ENCODE results near the gene CFAP54. TPM values are rescaled to one million over a fixed set of nuclear protein-coding genes. Genes with fewer than 3 reads are reported as not detected.
A peak's percentile ranks its signal among the peaks of the same experiment; 100 is the strongest.

The CFAP54 gene
- polyA plus RNA-seq, 1 of the 3 experiments (the other 2 are of a cell fraction): 0.87 TPM

DNA sequence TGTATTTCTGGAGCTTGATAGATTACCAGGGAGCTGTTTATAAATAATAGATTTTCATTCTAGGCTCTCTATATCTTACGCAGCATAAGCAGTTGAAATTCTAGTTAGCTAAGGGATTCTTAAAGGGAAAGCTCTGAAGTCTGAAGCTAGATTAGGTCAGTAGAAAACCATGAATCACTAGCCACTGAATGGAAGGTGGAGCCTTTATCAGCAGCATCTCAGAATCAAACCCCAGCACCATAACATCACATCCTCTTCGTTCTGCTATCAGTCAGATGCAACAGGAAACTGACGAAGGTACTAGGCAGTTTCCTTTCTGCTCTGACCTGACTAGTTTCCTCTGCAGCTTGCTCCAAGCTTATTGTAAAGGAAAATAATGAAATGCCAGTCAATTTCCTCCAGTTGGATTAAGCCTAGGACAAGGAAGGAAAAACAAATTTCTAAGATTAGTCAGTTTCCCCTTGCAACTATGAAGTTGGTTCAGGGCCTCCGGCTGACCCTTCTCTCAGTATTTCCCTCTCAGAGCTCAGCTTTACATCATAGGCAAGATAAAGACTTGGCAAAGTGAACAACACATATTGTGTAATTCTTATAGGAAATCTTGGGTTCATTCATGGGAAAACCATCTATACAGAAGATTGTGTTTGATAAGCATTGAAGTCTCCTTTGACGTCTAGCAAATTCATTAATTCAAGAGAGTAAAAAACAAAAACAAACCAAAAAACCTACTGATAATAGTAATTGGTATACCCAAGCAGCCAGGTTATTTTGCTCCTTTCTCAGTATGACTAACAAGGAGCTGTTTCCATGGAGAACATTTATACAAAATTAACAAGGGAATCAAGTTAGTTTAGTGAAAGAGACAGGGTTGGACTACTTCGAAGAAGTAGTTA lies 43.4 kb upstream of the CFAP54 start:
- Histone ChIP-seq H3K4me3 (ENCODE audit: low read depth in 2 of 2, low read length in 1 of 2) (peak overlapping the region in 1 of 2 experiments; percentile 15; a peak in 1 of 4 replicates), H3K9ac (peak overlapping the region; percentile 69), H3K9me3 (no peaks in the 10 kb centered on the region), H3K4me1 (ENCODE audit: control insufficient read depth in 1 of 2, insufficient read depth in 2 of 2, low read depth in 1 of 2, low read length in 1 of 2) (peaks cover 0 to 21% of the 10 kb centered on the region in 2 experiments; a peak in 3 of 4 replicates), H3K36me3 (replicated peaks in 1 of 2; ENCODE audit: control insufficient read depth in 1 of 2, insufficient read depth in 2 of 2, low read length in 1 of 2) (no peaks in the 10 kb centered on the region), H4K20me1 (ENCODE audit: insufficient read depth) (no peaks in the 10 kb centered on the region), H3K4me2 (peak overlapping the region; percentile 46), H3K79me2 (ENCODE audit: insufficient read depth) (no peaks in the 10 kb centered on the region), H2AFZ (ENCODE audit: low read depth) (peak overlapping the region; percentile 41; the same call in 1 of the 2 replicates), H3K27me3 (ENCODE audit: insufficient read depth) (no peaks in the 10 kb centered on the region), H3K9me2 (no peaks in the 10 kb centered on the region), H3F3A (replicated peaks; ENCODE audit: insufficient read depth) (peaks cover 36% of the 10 kb centered on the region), H3K27ac (ENCODE audit: low read depth in 2 of 2, low read length in 1 of 2) (peak overlapping the region; percentile 58 to 98; a peak in 3 of 4 replicates)
- no peak for DNase-seq
- WGBS (ENCODE audit: low lambda C conversion rate): 23% methylated on average over 6 of the region's 6 CpGs
- ChIA-PET CTCF (interaction anchor here (0.6 to 1.9 kb wide), 3 partner anchors 16 to 1417 kb away, joined by 3 to 7 read pairs (median 3); partner anchors contain the start of gene CFAP54), POLR2A (no interaction called here)
- TF ChIP-seq YY1 (IDR thresholded peaks at IDR 0.05; ENCODE audit: low read depth) (no peak), GABPA (IDR thresholded peaks at IDR 0.05; ENCODE audit: low read depth) (peak; percentile 69), NFIC (IDR thresholded peaks at IDR 0.05; ENCODE audit: borderline replicate concordance) (peak; percentile 37; the same call in 1 of the 2 replicates), MXI1 (IDR thresholded peaks at IDR 0.05; ENCODE audit: low read depth, low read length) (no peak), FOSL2 (IDR thresholded peaks at IDR 0.05; ENCODE audit: borderline replicate concordance, low read depth) (peak; percentile 55), JUND (IDR thresholded peaks at IDR 0.05) (peak; percentile 71), NRF1 (IDR thresholded peaks at IDR 0.05; ENCODE audit: low read depth, low read length) (no peak), MEF2A (IDR thresholded peaks at IDR 0.05; ENCODE audit: borderline replicate concordance, low read depth) (peak; percentile 24; the same call in 1 of the 2 replicates), TAF1 (IDR thresholded peaks at IDR 0.05; ENCODE audit: borderline replicate concordance, low read depth, low read length) (peak; percentile 51; the same call in 1 of the 2 replicates), RFX5 (IDR thresholded peaks at IDR 0.05; ENCODE audit: low read length) (no peak), EZH2phosphoT487 (IDR thresholded peaks at IDR 0.05; ENCODE audit: borderline replicate concordance, low read depth) (no peak), RCOR1 (IDR thresholded peaks at IDR 0.05; ENCODE audit: low read length) (no peak), GATA2 (CRISPR knock-in tag; IDR thresholded peaks at IDR 0.05) (no peak), RXRA (IDR thresholded peaks at IDR 0.05; ENCODE audit: borderline replicate concordance, low read depth) (no peak; the same call in 1 of the 2 replicates), POLR2AphosphoS5 (IDR thresholded peaks at IDR 0.05; ENCODE audit: low read depth, low read length) (peak; percentile 91), FOXM1 (IDR thresholded peaks at IDR 0.05; ENCODE audit: low read depth) (0 out of 2 replicates have a peak, but pooled peaks have one; percentile 75), RAD21 (IDR thresholded peaks at IDR 0.05; ENCODE audit: low read length) (no peak), SMC3 (IDR thresholded peaks at IDR 0.05; ENCODE audit: low read depth, low read length) (no peak)
- TF ChIP-seq, protein P1, sequence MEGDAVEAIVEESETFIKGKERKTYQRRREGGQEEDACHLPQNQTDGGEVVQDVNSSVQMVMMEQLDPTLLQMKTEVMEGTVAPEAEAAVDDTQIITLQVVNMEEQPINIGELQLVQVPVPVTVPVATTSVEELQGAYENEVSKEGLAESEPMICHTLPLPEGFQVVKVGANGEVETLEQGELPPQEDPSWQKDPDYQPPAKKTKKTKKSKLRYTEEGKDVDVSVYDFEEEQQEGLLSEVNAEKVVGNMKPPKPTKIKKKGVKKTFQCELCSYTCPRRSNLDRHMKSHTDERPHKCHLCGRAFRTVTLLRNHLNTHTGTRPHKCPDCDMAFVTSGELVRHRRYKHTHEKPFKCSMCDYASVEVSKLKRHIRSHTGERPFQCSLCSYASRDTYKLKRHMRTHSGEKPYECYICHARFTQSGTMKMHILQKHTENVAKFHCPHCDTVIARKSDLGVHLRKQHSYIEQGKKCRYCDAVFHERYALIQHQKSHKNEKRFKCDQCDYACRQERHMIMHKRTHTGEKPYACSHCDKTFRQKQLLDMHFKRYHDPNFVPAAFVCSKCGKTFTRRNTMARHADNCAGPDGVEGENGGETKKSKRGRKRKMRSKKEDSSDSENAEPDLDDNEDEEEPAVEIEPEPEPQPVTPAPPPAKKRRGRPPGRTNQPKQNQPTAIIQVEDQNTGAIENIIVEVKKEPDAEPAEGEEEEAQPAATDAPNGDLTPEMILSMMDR (IDR thresholded peaks at IDR 0.05): no peak
- TF ChIP-seq, protein P2, sequence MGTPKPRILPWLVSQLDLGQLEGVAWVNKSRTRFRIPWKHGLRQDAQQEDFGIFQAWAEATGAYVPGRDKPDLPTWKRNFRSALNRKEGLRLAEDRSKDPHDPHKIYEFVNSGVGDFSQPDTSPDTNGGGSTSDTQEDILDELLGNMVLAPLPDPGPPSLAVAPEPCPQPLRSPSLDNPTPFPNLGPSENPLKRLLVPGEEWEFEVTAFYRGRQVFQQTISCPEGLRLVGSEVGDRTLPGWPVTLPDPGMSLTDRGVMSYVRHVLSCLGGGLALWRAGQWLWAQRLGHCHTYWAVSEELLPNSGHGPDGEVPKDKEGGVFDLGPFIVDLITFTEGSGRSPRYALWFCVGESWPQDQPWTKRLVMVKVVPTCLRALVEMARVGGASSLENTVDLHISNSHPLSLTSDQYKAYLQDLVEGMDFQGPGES (IDR thresholded peaks at IDR 0.05; ENCODE audit: low read depth, low read length): no peak
- TF ChIP-seq, protein P3, sequence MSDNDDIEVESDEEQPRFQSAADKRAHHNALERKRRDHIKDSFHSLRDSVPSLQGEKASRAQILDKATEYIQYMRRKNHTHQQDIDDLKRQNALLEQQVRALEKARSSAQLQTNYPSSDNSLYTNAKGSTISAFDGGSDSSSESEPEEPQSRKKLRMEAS (IDR thresholded peaks at IDR 0.05; ENCODE audit: low read depth): peak; percentile 78; the same call in 1 of the 2 replicates
- TF ChIP-seq, protein P4, sequence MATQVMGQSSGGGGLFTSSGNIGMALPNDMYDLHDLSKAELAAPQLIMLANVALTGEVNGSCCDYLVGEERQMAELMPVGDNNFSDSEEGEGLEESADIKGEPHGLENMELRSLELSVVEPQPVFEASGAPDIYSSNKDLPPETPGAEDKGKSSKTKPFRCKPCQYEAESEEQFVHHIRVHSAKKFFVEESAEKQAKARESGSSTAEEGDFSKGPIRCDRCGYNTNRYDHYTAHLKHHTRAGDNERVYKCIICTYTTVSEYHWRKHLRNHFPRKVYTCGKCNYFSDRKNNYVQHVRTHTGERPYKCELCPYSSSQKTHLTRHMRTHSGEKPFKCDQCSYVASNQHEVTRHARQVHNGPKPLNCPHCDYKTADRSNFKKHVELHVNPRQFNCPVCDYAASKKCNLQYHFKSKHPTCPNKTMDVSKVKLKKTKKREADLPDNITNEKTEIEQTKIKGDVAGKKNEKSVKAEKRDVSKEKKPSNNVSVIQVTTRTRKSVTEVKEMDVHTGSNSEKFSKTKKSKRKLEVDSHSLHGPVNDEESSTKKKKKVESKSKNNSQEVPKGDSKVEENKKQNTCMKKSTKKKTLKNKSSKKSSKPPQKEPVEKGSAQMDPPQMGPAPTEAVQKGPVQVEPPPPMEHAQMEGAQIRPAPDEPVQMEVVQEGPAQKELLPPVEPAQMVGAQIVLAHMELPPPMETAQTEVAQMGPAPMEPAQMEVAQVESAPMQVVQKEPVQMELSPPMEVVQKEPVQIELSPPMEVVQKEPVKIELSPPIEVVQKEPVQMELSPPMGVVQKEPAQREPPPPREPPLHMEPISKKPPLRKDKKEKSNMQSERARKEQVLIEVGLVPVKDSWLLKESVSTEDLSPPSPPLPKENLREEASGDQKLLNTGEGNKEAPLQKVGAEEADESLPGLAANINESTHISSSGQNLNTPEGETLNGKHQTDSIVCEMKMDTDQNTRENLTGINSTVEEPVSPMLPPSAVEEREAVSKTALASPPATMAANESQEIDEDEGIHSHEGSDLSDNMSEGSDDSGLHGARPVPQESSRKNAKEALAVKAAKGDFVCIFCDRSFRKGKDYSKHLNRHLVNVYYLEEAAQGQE (IDR thresholded peaks at IDR 0.05; ENCODE audit: low read depth, low read length): no peak
- TF ChIP-seq, protein P5, sequence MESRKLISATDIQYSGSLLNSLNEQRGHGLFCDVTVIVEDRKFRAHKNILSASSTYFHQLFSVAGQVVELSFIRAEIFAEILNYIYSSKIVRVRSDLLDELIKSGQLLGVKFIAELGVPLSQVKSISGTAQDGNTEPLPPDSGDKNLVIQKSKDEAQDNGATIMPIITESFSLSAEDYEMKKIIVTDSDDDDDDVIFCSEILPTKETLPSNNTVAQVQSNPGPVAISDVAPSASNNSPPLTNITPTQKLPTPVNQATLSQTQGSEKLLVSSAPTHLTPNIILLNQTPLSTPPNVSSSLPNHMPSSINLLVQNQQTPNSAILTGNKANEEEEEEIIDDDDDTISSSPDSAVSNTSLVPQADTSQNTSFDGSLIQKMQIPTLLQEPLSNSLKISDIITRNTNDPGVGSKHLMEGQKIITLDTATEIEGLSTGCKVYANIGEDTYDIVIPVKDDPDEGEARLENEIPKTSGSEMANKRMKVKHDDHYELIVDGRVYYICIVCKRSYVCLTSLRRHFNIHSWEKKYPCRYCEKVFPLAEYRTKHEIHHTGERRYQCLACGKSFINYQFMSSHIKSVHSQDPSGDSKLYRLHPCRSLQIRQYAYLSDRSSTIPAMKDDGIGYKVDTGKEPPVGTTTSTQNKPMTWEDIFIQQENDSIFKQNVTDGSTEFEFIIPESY (IDR thresholded peaks at IDR 0.05; ENCODE audit: borderline replicate concordance, low read depth): no peak
